ENCODE data around the gene GSG1L2. TPM values are rescaled to one million over a fixed set of nuclear protein-coding genes. Genes with fewer than 3 reads are reported as not detected.

Gene GSG1L2
- not detected in 2 replicates for total RNA-seq

DNA sequence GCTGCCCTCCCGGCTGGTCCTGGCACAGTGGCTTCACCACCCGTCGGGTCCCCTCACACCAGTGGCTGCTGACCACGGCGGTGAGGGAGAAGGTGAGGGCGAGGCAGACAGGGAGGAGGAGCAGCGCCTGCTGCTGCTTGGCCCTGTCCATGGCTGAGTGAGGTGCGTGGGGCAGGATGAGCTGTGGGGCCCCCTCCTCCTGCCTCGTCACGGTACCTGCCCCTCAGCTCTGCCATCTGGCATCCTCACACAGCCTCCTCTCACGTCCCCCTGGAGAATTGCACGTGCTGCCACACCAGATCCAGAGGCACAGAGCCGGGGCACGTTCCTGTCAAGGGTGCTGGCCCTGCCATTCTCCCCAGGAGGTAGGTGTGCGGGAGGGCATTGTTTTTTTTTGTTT is at the start of gene GSG1L2:
Gene GSG1L2, minus strand, starts transcription at position 159 of the 400 bp plus-strand sequence. Its CDS starts 8 bp downstream, at position 151.

DNA sequence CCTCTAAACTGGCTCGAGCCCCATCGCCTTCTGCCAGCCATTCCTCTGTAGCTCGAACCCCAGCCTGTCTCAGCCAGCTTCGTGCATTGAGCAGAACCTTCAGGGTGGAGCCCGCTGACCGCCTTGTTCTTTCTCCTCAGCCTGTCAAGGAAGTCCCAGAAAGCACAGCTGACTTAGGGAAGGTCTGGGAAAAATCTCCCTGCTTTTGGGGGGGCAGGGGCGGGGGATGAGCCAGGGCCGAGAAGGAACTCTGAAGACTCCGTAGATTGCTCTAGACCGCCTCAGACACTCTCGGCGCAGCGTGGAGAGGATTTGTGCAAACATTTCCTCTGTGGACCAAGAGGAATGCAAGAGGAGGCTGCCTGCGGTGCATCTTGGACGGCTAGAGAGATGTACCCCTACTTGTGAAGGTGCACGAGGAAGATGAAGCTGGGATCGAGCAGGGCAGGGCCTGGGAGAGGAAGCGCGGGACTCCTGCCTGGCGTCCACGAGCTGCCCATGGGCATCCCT is 3.8 kb upstream of the GSG1L2 start, which contains the start of gene GLP2R:
Gene GLP2R, plus strand, starts transcription at position 284 of the 510 bp plus-strand sequence. Its CDS starts 140 bp downstream, at position 424.

DNA sequence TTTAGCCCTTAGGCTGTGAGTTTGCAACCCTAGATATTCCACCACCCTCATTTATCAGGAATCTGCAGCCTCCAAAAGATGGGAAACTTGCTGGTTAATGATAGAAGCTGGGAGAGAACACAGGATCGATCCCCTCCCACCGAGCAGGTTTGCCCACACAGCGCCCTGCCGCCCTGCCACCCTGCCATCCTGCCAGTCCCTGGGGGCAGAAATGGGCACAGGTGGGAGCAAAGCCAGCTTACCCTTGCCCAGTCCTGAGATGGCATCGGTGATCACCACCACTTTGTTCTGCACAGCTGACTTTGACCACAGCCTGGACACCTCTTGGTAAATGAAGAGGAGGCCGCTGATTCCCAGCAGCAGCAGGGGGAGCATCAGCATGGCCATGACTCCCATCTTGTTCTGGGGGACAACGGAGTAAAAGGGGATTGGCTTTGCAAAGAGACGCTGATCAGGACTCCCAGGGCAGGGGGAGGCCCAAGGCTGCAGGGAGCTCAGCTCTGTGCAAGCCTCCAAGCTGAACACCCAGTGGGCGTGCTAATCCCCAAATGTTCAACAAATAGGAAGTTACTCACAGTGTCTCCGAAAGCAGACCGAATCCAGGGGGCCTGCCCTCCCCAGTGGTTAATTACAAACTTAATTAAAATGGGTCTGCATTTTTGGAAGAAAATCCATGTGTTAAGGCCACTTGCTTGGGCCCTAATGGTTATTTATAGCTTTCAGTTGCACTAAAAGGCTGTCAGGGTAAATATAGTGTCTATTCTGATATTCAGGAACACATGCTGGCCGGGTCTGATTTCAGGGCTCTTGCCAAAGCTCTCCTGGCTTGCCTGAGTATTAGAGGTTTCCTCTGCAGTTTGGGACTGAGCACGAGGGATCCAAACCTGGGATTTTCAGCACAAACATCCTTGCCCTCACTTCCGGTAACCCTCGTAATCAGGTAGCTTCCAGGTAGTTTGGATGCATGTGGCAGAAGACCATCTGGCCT is 30.7 kb downstream of the GSG1L2 start, which contains the start of gene DHRS7C:
Gene DHRS7C, minus strand, starts transcription at position 704 of the 988 bp plus-strand sequence. Its CDS starts 308 bp downstream, at position 396.

Other genes with a start within 250 kb of the GSG1L2 start
- 99.2 and 121 TPM in 2 replicates for gene STX8, start 246.3 kb downstream of the GSG1L2 start, total RNA-seq
- 0.06 and 0.53 TPM in 2 replicates for gene CFAP52, start 245.4 kb downstream of the GSG1L2 start, total RNA-seq
- 0.06 TPM in 1 of 2 replicates, not detected in the other for gene USP43, start 176.6 kb downstream of the GSG1L2 start, total RNA-seq
- gene DHRS7C, start 30.5 kb downstream of the GSG1L2 start, total RNA-seq = not detected in 2 replicates
- not detected in 2 replicates for gene GLP2R, start 3.8 kb upstream of the GSG1L2 start, total RNA-seq
- not detected in 2 replicates for gene RCVRN, start 83.2 kb upstream of the GSG1L2 start, total RNA-seq

Data from aortic smooth muscle cell (primary cell).